Astrocyte (in vitro differentiated cells and primary cell): Measurements from ENCODE around the gene PLA2G6. TPM values are rescaled to one million over a fixed set of nuclear protein-coding genes. Genes with fewer than 3 reads are reported as not detected.

ENCODE experiments used
- DNase-seq: peaks from one replicate; pipeline ENCODE4 v3.0.0-alpha.2; 2010; ENCODE audit warnings: low read depth
- FAIRE-seq: peaks from 2 replicates; lab custom pipeline; 2011; peaks lifted over from hg19 to GRCh38; lab: Jason Lieb, UNC
- H2AFZ ChIP-seq: 2 replicates; pipeline ENCODE4 v1.6.0; 2012; ENCODE audit warnings: low read depth, low read length, inconsistent platforms
- H3K27ac ChIP-seq: 2 replicates; pipeline ENCODE4 v1.5.1; 2011; ENCODE audit warnings: low read depth, low read length, inconsistent platforms
- H3K27me3 ChIP-seq: 2 replicates; pipeline ENCODE4 v1.6.0; 2011; ENCODE audit warnings: low read length, inconsistent platforms; ENCODE audit not compliant: insufficient read depth
- H3K36me3 ChIP-seq: 2 replicates; pipeline ENCODE4 v1.5.1; 2011; ENCODE audit warnings: low read length, inconsistent platforms; ENCODE audit not compliant: insufficient read depth
- H3K4me1 ChIP-seq: 2 replicates; pipeline ENCODE4 v1.5.1; 2011; ENCODE audit warnings: low read length, inconsistent platforms; ENCODE audit not compliant: insufficient read depth
- H3K4me2 ChIP-seq: 2 replicates; pipeline ENCODE4 v1.6.0; 2012; ENCODE audit warnings: low read length, inconsistent platforms
- H3K4me3 ChIP-seq: 2 replicates; pipeline ENCODE4 v1.5.1; 2011; ENCODE audit warnings: low read depth, mild to moderate bottlenecking, low read length, inconsistent platforms; ENCODE audit not compliant: insufficient read depth
- H3K79me2 ChIP-seq: 2 replicates; pipeline ENCODE4 v1.6.0; 2012; ENCODE audit warnings: mild to moderate bottlenecking, low read length, inconsistent platforms; ENCODE audit not compliant: insufficient read depth
- H3K9ac ChIP-seq: 2 replicates; pipeline ENCODE4 v1.6.0; 2012; ENCODE audit warnings: mild to moderate bottlenecking, low read length, inconsistent platforms
- H3K9me3 ChIP-seq: 2 replicates; pipeline ENCODE4 v1.5.1; 2012; ENCODE audit warnings: low read depth, mild to moderate bottlenecking, low read length, inconsistent platforms; ENCODE audit not compliant: insufficient read depth
- H4K20me1 ChIP-seq: 2 replicates; pipeline ENCODE4 v1.6.0; 2012; ENCODE audit warnings: low read length, inconsistent platforms; ENCODE audit not compliant: insufficient read depth
- H3K27ac Mint-ChIP-seq: one replicate; pipeline ENCODE4 v1.8.0; 2021; ENCODE audit warnings: mild to moderate bottlenecking, mixed read lengths; ENCODE audit not compliant: unreplicated experiment
- H3K27me3 Mint-ChIP-seq: one replicate; pipeline ENCODE4 v1.8.0; 2021; ENCODE audit warnings: low read depth, mixed read lengths; ENCODE audit not compliant: unreplicated experiment
- H3K36me3 Mint-ChIP-seq: one replicate; pipeline ENCODE4 v1.8.0; 2021; ENCODE audit warnings: low read depth, mixed read lengths; ENCODE audit not compliant: unreplicated experiment
- H3K4me1 Mint-ChIP-seq: one replicate; pipeline ENCODE4 v1.8.0; 2021; ENCODE audit warnings: low read depth, mixed read lengths; ENCODE audit not compliant: unreplicated experiment
- H3K4me3 Mint-ChIP-seq: one replicate; pipeline ENCODE4 v1.8.0; 2021; ENCODE audit warnings: mild to moderate bottlenecking, moderate library complexity, mixed read lengths; ENCODE audit not compliant: unreplicated experiment
- H3K9me3 Mint-ChIP-seq: one replicate; pipeline ENCODE4 v1.8.0; 2021; ENCODE audit warnings: mild to moderate bottlenecking, mixed read lengths; ENCODE audit not compliant: unreplicated experiment
- CTCF ChIP-seq: IDR thresholded peaks from 2 replicates; pipeline ENCODE4 v1.5.1; 2011; ENCODE audit warnings: low read depth, mild to moderate bottlenecking, inconsistent platforms, low read length, moderate library complexity; ENCODE audit not compliant: insufficient read depth
- EZH2 ChIP-seq: IDR thresholded peaks from 2 replicates; pipeline ENCODE4 v1.6.1; 2012; ENCODE audit warnings: mild to moderate bottlenecking, low read length, inconsistent platforms; ENCODE audit not compliant: insufficient read depth
- total RNA-seq: library from RNA; stranded (reverse); gene quantifications from 2 replicates; pipeline ENCODE4 v1.2.1, GENCODE V29; 2021

Gene PLA2G6
- total RNA-seq, 1 donor from 2014 or later = 10.0 TPM

GRCh38 chr22:38129856-38130255 lies 51.8 kb downstream of the PLA2G6 start:
- no peak for DNase-seq
- H3K27ac Mint-ChIP-seq = no peak overlapping the region
- no peak for FAIRE-seq
- TF ChIP-seq EZH2 (no peak), CTCF (no peak)
- H4K20me1 ChIP-seq = no peaks in the 10 kb centered on the region
- no peak overlapping the region for H3K27ac ChIP-seq
- H3K9me3 Mint-ChIP-seq = no peaks in the 10 kb centered on the region
- no peaks in the 10 kb centered on the region for H3K9me3 ChIP-seq
- no peak overlapping the region for H2AFZ ChIP-seq
- H3K9ac ChIP-seq = no peak overlapping the region
- no peak overlapping the region for H3K4me3 Mint-ChIP-seq
- H3K4me1 ChIP-seq = peaks cover 4% of the 10 kb centered on the region
- H3K4me2 ChIP-seq = no peak overlapping the region
- H3K4me1 Mint-ChIP-seq = no peaks in the 10 kb centered on the region
- H3K36me3 ChIP-seq = no peaks in the 10 kb centered on the region
- H3K27me3 Mint-ChIP-seq = peaks cover 8% of the 10 kb centered on the region
- no peaks in the 10 kb centered on the region for H3K79me2 ChIP-seq
- H3K4me3 ChIP-seq = no peak overlapping the region
- H3K27me3 ChIP-seq = no peaks in the 10 kb centered on the region
- H3K36me3 Mint-ChIP-seq = peaks cover 11% of the 10 kb centered on the region

DNA sequence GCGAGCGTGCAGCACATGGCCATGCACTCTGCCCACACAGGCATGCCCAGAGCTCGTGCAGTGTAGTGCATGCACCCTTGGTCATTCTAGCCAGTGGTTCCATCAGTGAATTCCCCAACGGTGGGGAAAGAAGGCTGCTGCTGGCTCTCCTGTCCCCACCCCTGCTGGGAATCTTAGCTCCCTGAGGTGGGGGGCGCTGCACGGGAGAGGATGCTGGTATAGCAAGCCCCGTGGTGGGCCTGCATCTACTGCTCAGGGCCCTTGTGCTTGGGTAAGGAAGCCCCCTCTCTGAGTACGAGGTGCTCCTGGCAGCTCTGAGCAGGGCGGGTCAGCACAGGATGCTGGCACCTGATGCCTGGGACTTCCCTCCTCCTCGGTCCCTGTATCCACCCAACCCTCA lies 52.6 kb downstream of the PLA2G6 start:
- Mint-ChIP-seq H3K36me3 (peaks cover 9% of the 10 kb centered on the region), H3K27ac (no peak overlapping the region), H3K4me1 (peaks cover 3% of the 10 kb centered on the region), H3K4me3 (no peak overlapping the region), H3K27me3 (peaks cover 10% of the 10 kb centered on the region), H3K9me3 (no peaks in the 10 kb centered on the region)
- Histone ChIP-seq H3K4me2 (no peak overlapping the region), H4K20me1 (no peaks in the 10 kb centered on the region), H3K9me3 (no peaks in the 10 kb centered on the region), H3K4me3 (no peak overlapping the region), H3K36me3 (no peaks in the 10 kb centered on the region), H2AFZ (no peak overlapping the region), H3K27ac (no peak overlapping the region), H3K9ac (no peak overlapping the region), H3K27me3 (no peaks in the 10 kb centered on the region), H3K79me2 (no peaks in the 10 kb centered on the region), H3K4me1 (no peaks in the 10 kb centered on the region)
- DNase-seq (no peak), FAIRE-seq (no peak)
- TF ChIP-seq EZH2 = no peak
- no peak for TF ChIP-seq CTCF

- H3K4me2 ChIP-seq = no peak overlapping the region
- H3K27ac ChIP-seq = no peak overlapping the region
- Mint-ChIP-seq H3K27me3 (peaks cover 10% of the 10 kb centered on the region), H3K4me1 (peaks cover 3% of the 10 kb centered on the region), H3K27ac (no peak overlapping the region), H3K4me3 (no peak overlapping the region), H3K9me3 (no peaks in the 10 kb centered on the region), H3K36me3 (peaks cover 5% of the 10 kb centered on the region)
- TF ChIP-seq CTCF (no peak), EZH2 (no peak)
- no peak overlapping the region for H3K9ac ChIP-seq
- no peaks in the 10 kb centered on the region for H3K36me3 ChIP-seq
- no peak overlapping the region for H2AFZ ChIP-seq
- no peak overlapping the region for H3K4me3 ChIP-seq
- FAIRE-seq = no peak
- no peak for DNase-seq
- H3K79me2 ChIP-seq = no peaks in the 10 kb centered on the region
- H4K20me1 ChIP-seq = no peaks in the 10 kb centered on the region
- H3K4me1 ChIP-seq = no peaks in the 10 kb centered on the region
- H3K9me3 ChIP-seq = no peaks in the 10 kb centered on the region
- H3K27me3 ChIP-seq = no peaks in the 10 kb centered on the region
These were observed 53.8 kb downstream of the PLA2G6 start for GRCh38 chr22:38127869-38128268.
